Measurements from ENCODE around the gene ATP11A.

DNA sequence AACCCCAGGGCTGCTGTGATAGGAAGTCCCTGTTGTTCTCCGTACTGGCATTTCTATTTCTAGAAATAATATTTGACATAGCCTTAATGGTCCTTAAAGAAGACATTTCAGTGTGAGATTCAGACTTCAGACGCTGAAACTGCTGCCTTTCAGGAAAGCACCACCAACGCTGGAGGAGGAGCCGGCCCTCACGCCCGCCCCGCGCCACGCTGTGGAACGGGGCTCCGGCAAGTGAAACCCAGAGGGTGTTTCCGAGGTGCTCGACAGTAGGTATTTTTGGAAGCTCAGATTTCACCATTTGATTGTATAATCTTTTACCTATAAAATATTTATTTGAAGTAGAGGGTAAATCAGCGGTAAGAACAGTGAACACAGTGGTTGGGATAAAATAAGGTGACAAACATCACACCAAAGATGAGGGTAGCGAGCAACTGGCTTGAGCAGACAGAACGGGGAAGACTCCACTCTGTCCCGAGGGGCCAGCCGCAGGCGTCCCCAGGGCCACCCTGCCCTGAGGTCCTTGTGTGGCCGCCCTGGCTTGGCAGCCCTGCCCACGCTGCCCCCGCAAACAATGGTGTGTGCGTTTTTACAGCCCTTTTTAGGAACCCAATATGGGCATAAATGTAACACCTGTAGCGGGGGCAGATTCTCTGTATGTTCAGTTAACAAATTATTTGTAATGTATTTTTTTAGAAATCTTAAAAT, 193.6 kb downstream of the ATP11A start:
- no peak for TF ChIP-seq EZH2phosphoT487 (IDR thresholded peaks at IDR 0.05; ENCODE audit: borderline replicate concordance, low read length)
- TF ChIP-seq, protein P1, sequence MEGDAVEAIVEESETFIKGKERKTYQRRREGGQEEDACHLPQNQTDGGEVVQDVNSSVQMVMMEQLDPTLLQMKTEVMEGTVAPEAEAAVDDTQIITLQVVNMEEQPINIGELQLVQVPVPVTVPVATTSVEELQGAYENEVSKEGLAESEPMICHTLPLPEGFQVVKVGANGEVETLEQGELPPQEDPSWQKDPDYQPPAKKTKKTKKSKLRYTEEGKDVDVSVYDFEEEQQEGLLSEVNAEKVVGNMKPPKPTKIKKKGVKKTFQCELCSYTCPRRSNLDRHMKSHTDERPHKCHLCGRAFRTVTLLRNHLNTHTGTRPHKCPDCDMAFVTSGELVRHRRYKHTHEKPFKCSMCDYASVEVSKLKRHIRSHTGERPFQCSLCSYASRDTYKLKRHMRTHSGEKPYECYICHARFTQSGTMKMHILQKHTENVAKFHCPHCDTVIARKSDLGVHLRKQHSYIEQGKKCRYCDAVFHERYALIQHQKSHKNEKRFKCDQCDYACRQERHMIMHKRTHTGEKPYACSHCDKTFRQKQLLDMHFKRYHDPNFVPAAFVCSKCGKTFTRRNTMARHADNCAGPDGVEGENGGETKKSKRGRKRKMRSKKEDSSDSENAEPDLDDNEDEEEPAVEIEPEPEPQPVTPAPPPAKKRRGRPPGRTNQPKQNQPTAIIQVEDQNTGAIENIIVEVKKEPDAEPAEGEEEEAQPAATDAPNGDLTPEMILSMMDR (conservative IDR thresholded peaks at IDR 0.05; ENCODE audit: low read depth, low read length): no peak
